Posterior cingulate gyrus (tissue), 11 donors: ENCODE measurements around the gene NPC1L1.

Source experiments
- DNase-seq, 10 donors: peaks; one replicate each; pipeline versions ENCODE4 v3.0.0 to v3.0.0-alpha.2; 2020 to 2021; ENCODE audit warnings: mixed read lengths in 3 of 10
- intact Hi-C: fragments of 100-400 bp; cut with DNase I; formaldehyde crosslinking; loops from one replicate; pipeline ENCODE4 v1.15.1; 2023

Gene NPC1L1

DNA sequence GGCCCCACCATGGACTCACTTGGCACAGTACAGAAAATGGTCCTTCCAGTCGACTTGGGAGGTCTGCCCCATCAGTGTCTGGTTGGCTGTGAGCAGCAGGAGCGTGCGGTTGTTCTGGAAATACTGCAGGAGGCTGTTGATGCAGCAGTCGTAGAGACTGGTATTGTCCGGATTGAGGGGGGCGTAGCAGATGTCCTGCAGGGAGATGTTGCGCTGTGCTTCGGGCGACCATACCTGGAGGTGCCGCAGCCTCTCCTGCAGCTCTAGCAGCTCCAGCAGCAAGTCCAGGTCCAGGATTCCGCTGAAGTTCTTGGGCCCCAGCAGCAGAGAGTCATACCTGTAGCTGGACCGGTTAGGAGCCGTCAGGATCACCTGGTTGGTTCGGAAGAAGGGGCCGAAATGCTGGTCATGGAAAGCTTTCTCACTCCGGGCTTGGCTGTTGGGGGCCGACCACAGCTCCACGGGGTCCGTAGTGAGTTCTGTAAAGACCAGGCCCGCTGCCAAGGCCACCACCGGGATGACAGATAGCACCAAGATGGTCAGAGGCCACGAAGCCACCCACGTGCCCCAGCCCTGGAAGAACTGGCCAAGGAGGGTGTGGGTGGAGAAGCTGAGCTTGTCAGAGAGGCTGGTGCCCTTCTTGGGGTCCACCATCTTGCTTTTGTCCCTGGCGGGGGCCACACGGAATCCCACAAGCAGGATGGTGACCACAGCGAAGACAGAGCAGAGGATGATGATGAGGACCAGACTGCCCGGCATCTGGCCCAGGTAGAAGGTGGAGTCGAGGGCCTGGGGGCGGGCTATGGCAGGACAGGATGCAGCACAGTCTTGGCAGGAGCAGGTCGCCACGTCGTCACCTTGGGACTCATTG lies 2.1 kb downstream of the NPC1L1 start:
- intact Hi-C loops, result no loop called here
- peak in 2 of 10 donors; percentile 79 to 82 for DNase-seq

GRCh38 chr7:44538093-44538797 lies 2.9 kb downstream of the NPC1L1 start:
- peak in 1 of 10 donors; percentile 80 for DNase-seq
- intact Hi-C loops, result no loop called here

- DNase-seq, result no peak
- intact Hi-C loops, result no loop called here
Observed at GRCh38 chr7:44537442-44537841, 3.7 kb downstream of the NPC1L1 start.

DNA sequence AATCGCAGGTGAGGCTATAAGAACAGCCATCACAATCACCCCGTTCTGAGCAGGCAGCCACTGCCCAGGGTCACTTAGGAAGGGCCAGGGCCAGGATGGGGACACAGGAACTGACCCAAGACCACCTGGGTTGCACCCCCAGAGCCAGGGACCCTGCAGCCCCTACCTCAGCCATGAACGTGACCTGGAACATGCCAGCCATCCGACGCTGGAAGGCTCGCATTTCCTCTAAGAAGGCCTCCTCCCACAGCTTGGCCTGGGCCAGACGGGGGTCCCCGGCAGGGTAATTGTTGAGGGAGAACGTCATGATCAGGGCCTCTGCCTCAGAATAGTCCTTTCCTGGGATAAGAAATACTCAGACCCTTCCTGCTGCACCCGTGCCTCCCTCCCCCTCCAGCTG lies 5.0 kb downstream of the NPC1L1 start:
- DNase-seq, result no peak
- intact Hi-C loops, result no loop called here

GRCh38 chr7:44535348-44536064 lies 5.6 kb downstream of the NPC1L1 start:
- intact Hi-C loops, result no loop called here
- no peak for DNase-seq

DNA sequence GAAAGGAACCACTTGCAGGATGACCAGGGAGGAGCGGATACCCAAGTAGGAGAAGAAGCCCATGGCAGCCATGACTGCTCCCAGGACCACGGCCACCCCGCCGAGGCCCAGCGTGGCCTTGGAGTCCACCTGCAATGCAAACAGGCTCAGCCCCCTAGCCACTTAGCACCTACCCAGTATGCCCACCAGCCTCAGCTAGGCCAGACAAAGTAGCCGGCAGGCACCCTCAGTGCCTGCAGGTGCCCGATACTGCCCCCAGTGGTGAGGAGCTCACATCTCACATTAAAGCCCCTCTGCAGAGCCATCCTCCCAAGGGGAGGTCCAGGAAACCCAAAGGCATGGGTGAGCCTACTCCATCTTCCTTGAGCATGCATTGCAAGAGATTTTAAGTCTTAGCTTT lies 6.6 kb downstream of the NPC1L1 start:
- DNase-seq, result no peak
- intact Hi-C loops, result no loop called here

- intact Hi-C loops, result no loop called here
- DNase-seq, result no peak
Observed at GRCh38 chr7:44534087-44534486, 7.0 kb downstream of the NPC1L1 start.

DNA sequence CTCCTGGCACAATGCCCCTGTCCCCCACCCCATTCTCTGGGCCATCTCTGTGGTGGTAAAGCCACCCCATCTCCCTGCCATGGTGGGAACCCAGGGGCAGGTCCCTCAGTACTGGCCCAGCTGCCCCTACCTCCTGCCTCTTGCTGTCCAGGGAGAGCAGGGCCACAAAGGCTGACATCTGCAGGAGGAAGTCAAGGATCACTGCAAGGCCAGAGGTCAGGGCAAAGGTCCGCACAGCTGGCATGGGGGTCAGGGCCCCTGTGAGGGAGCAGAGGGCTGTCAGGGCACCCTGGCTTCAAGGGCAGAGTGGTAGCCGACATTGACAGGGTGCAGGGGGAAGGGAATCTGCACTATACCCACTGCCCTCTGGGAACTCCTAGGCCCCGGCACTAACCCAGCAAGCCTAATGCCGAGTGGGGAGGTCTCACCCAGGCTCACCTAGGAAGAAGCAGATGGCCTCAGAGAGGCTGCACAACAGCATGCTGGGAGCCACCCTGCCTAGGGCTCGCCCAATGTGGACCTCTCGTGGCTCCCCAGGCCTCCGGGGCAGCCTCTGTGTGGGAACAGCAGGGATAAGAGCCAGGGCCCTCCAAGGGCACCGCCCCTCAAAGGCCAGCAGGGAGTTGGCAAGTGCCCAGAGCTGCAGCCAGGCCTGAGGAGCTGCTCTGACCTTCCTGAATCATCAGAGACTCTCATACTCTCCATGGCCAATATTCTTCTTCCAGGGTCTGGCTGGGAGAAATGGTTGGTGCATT lies 7.7 kb downstream of the NPC1L1 start:
- intact Hi-C loops, result no loop called here

GRCh38 chr7:44531421-44532380 lies 9.4 kb downstream of the NPC1L1 start:
- peak in 1 of 10 donors; percentile 77 for DNase-seq
- intact Hi-C loops, result no loop called here

More for the DNA sequence above, 7.7 kb downstream of the NPC1L1 start:
- peak in 1 of 10 donors; percentile 84 for DNase-seq

- intact Hi-C loops, result no loop called here
- peak in 1 of 10 donors; percentile 86 for DNase-seq
Observed at GRCh38 chr7:44530990-44531389, 10.1 kb downstream of the NPC1L1 start.

- no peak for DNase-seq
- intact Hi-C loops, result no loop called here
Observed at GRCh38 chr7:44524811-44525388, 16.2 kb downstream of the NPC1L1 start.

DNA sequence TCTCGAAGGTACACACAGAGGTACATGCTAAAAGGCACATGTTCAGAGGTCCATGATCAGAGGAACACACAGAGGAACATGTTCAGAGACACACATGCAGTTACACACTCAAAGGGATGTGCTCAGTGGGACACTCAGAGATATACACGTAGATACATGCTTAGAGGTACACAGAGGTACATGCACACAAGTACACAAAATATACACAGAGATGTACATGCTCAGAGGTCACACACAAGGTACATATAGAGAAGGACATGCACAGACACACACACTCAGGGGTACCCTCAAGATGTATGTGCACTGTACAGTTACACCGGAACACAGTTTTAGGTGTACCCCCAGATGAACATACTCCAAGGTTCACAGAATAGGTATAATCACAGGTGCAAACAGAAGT lies 18.8 kb downstream of the NPC1L1 start:
- intact Hi-C loops, result no loop called here
- no peak for DNase-seq

- intact Hi-C loops, result no loop called here
- peak in 1 of 10 donors; percentile 56 for DNase-seq
Observed at GRCh38 chr7:44521347-44522095, 19.6 kb downstream of the NPC1L1 start.

- intact Hi-C loops, result no loop called here
Observed at GRCh38 chr7:44520574-44520973, 20.6 kb downstream of the NPC1L1 start.

GRCh38 chr7:44519546-44519945 lies 21.6 kb downstream of the NPC1L1 start:
- intact Hi-C loops, result no loop called here
- no peak for DNase-seq

More at GRCh38 chr7:44520574-44520973, 20.6 kb downstream of the NPC1L1 start:
- DNase-seq, result no peak

DNA sequence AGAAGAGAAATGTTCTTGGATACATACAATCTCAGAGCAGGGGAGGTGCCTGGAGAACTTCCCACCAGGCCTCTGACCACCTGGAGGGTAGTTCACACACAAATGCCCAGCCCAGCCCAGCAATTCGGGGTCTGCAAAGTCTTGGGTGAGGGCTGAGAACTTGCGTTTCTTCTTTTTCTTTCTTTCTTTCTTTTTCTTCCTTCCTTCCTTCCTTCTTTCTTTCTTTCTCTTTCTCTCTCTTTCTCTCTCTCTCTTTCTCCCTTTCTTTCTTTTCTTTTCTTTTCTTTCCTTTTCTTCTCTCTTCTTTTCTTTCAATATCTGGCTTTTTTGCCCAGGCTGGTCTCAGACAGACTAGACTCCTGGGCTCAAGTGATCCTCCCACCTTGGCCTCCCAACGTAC lies 22.4 kb downstream of the NPC1L1 start:
- intact Hi-C loops, result no loop called here
- no peak for DNase-seq

DNA sequence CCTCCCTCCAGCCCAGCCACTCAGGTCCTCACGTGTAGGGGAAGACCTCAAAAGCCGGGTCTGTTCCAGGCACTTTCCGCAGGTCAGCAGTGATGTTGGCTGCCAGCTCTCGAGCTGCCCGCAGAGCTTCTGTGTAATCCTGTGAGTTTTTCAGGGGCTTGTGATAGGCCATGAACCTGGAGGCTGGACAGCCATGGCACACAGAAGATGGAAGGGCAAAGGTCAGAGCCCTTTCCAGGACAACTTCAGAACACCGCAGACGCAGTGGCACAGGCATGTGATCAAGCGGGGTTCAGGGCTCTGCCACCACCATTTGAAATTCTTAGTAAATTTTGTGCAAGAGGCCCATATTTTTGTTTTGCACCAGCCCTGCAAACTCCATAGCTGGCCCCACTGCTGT lies 24.0 kb downstream of the NPC1L1 start:
- DNase-seq, result peak in 1 of 10 donors; percentile 43
- intact Hi-C loops, result no loop called here
